Measurements from ENCODE around the gene RAB36. TPM values are rescaled to one million over a fixed set of nuclear protein-coding genes. Genes with fewer than 3 reads are reported as not detected.

The RAB36 gene
- total RNA-seq, 4 donors from 2014 or later = 0.35 to 0.55 TPM; not detected in 2

DNA sequence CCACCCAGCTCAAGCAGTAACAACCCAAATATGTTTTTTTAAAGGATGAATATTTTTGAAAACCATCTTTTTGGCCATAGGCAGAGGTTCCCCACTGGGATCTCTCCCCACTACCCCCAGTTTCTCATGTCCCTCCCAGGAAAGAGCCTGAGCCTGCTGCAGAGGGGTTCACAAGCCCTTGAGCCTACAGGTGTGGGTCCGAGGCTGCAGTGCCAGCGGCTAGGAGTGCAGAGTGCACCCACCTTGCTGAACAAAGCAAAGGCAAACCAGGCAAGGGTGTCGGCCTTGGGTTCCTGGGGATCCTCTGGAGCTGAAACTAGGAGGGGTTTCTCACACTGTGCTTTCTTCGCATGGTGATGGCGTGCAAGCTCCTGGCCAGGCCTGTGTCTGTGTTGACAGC lies 40.0 kb upstream of the RAB36 start:
- Histone ChIP-seq H3K27me3 (no peaks in the 10 kb centered on the region), H3K4me3 (no peak overlapping the region), H3K27ac (no peak overlapping the region), H3K36me3 (no peaks in the 10 kb centered on the region), H3K9me3 (no peaks in the 10 kb centered on the region), H3K4me1 (no peaks in the 10 kb centered on the region)
- intact Hi-C loops (cut with DNase I; ENCODE audit: low total_unique reads) (no loop called here), in situ Hi-C loops (cut with MboI; ENCODE audit: low sequenced_read_pairs in 4 of 4) (no loop called here)
- TF ChIP-seq POLR2A (IDR thresholded peaks at IDR 0.05) = no peak
- TF ChIP-seq, protein P1, sequence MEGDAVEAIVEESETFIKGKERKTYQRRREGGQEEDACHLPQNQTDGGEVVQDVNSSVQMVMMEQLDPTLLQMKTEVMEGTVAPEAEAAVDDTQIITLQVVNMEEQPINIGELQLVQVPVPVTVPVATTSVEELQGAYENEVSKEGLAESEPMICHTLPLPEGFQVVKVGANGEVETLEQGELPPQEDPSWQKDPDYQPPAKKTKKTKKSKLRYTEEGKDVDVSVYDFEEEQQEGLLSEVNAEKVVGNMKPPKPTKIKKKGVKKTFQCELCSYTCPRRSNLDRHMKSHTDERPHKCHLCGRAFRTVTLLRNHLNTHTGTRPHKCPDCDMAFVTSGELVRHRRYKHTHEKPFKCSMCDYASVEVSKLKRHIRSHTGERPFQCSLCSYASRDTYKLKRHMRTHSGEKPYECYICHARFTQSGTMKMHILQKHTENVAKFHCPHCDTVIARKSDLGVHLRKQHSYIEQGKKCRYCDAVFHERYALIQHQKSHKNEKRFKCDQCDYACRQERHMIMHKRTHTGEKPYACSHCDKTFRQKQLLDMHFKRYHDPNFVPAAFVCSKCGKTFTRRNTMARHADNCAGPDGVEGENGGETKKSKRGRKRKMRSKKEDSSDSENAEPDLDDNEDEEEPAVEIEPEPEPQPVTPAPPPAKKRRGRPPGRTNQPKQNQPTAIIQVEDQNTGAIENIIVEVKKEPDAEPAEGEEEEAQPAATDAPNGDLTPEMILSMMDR (IDR thresholded peaks at IDR 0.05 in 4 of 5, conservative IDR thresholded peaks at IDR 0.05 in 1 of 5) = no peak
- ATAC-seq (no peak), DNase-seq (no peak)

DNA sequence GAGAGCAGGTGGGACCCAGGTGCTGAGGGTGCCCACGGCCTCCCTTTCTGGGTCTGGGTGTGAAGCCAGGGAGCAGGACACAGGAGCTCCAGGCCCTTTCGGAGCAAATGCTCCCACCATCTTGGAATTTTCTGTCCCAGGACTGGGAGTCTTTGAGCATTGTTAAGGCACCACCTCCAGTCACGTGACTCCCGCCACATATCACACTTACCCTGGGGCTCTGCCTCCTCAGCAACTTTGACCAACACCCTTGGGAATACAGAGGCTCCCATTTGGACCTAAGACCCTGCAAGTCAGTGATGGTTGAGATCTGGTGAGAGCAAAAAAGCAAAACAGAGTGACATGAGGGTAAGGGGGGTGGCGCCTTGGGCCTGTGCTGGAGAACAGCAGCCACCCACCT lies 39.4 kb upstream of the RAB36 start:
- no peak for TF ChIP-seq POLR2A (IDR thresholded peaks at IDR 0.05)
- TF ChIP-seq, protein P1 (IDR thresholded peaks at IDR 0.05 in 4 of 5, conservative IDR thresholded peaks at IDR 0.05 in 1 of 5) = no peak
- Histone ChIP-seq H3K27ac (no peak overlapping the region), H3K27me3 (no peaks in the 10 kb centered on the region), H3K4me1 (no peaks in the 10 kb centered on the region), H3K9me3 (no peaks in the 10 kb centered on the region), H3K4me3 (no peak overlapping the region), H3K36me3 (no peaks in the 10 kb centered on the region)
- intact Hi-C loops (cut with DNase I; ENCODE audit: low total_unique reads) = no loop called here
- in situ Hi-C loops (cut with MboI; ENCODE audit: low sequenced_read_pairs in 4 of 4) = no loop called here
- no peak for ATAC-seq
- DNase-seq = no peak

DNA sequence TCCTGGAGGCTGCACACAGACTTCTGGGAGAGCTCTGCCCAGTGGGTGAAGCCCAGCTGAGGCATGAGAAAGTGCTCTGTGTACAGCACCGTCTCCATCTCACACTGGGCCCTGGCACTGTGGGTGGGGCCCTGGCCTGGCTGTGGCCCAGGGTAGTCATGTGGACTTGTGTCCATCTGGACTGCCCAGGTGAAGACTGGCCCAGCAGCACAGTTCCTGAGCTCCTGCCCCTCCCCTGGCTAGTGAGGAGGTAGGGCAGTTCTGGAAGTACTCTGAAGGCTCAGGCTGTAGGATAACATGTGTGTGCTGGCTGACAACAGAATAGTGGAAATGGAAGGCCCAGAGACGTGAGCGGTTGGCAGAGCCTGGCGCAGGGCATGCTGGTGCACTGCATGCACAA lies 38.9 kb upstream of the RAB36 start:
- Histone ChIP-seq H3K36me3 (no peaks in the 10 kb centered on the region), H3K27ac (no peak overlapping the region), H3K9me3 (no peaks in the 10 kb centered on the region), H3K27me3 (no peaks in the 10 kb centered on the region), H3K4me3 (no peak overlapping the region), H3K4me1 (no peaks in the 10 kb centered on the region)
- DNase-seq (no peak), ATAC-seq (no peak)
- TF ChIP-seq, protein P1 (IDR thresholded peaks at IDR 0.05 in 4 of 5, conservative IDR thresholded peaks at IDR 0.05 in 1 of 5) = no peak
- intact Hi-C loops (cut with DNase I; ENCODE audit: low total_unique reads) (no loop called here), in situ Hi-C loops (cut with MboI; ENCODE audit: low sequenced_read_pairs in 4 of 4) (no loop called here)

DNA sequence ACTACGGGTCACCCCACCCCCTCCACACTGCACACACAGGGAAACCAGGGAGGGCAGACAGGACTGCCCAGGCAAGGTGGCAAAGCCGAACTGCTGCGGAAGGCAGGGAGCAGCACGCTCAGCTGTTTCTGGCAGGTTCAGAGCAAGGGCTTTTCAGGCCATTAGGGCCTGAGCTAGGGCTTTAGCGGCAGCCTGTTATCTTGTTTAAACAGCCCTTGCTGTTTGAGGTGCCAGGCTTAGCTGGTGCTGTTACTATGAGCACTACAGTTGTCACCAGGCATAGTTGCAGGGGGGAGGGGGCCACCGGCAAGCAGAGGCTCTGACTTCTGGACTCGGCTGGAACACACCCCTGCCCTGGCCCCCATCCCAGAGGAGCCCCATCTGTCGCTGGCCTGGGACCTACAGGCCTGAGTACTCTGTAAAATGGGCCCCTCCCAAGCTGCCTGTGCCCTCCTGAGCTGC lies 38.3 kb upstream of the RAB36 start:
- no peaks in the 10 kb centered on the region for H3K4me1 ChIP-seq

More for the DNA sequence above, 38.3 kb upstream of the RAB36 start:
- Histone ChIP-seq H3K4me3 (no peak overlapping the region), H3K9me3 (no peaks in the 10 kb centered on the region), H3K27ac (no peak overlapping the region), H3K36me3 (no peaks in the 10 kb centered on the region), H3K27me3 (no peaks in the 10 kb centered on the region)
- intact Hi-C loops (cut with DNase I; ENCODE audit: low total_unique reads) = no loop called here
- no peak for TF ChIP-seq POLR2A (IDR thresholded peaks at IDR 0.05)
- TF ChIP-seq, protein P1 (IDR thresholded peaks at IDR 0.05 in 4 of 5, conservative IDR thresholded peaks at IDR 0.05 in 1 of 5) = no peak
- DNase-seq (no peak), ATAC-seq (no peak)
- in situ Hi-C loops (cut with MboI; ENCODE audit: low sequenced_read_pairs in 4 of 4) = no loop called here

Data from gastrocnemius medialis (tissue), 4 donors.